Right lobe of liver (tissue), 6 donors: ENCODE measurements around the gene SEC24B. TPM values are rescaled to one million over a fixed set of nuclear protein-coding genes. Genes with fewer than 3 reads are reported as not detected.

Experiments
- ATAC-seq, 4 donors: fragments of 200-7000 bp; cut with Tn5 transposase; one replicate each; pipeline ENCODE4 v1.9.1; 2020; ENCODE audit warnings: mild to moderate bottlenecking in 4 of 4, moderate library complexity in 4 of 4
- DNase-seq, 3 donors: peaks; one replicate each; pipeline ENCODE4 v3.0.0-alpha.2; 2020
- H3K27ac ChIP-seq, 3 donors: fragments of 200-600 bp; one replicate each; pipeline ENCODE4 v1.8.0; 2022
- H3K27me3 ChIP-seq, 2 donors: fragments of 200-600 bp; one replicate each; pipeline ENCODE4 v1.8.0; 2022
- H3K36me3 ChIP-seq, 4 donors: fragments of 200-600 bp; sonication (generic) in 1 of 4; one replicate each; pipeline versions ENCODE4 v1.5.1 to v1.8.0; 2017 to 2022; ENCODE audit warnings: control low read depth in 1 of 4
- H3K4me1 ChIP-seq, 4 donors: fragments of 200-600 bp; sonication (generic) in 1 of 4; one replicate each; pipeline versions ENCODE4 v1.5.1 to v1.8.0; 2017 to 2022; ENCODE audit warnings: control low read depth in 1 of 4
- H3K4me3 ChIP-seq, 3 donors: fragments of 200-600 bp; one replicate each; pipeline ENCODE4 v1.8.0; 2022
- H3K9me3 ChIP-seq, 4 donors: fragments of 200-600 bp; sonication (generic) in 1 of 4; one replicate each; pipeline versions ENCODE4 v1.5.1 to v1.8.0; 2017 to 2022; ENCODE audit warnings: control low read depth in 1 of 4
- POLR2A ChIP-seq: fragments of 450-650 bp; IDR thresholded peaks from one replicate; pipeline ENCODE4 v1.6.1; 2017; ENCODE audit warnings: antibody characterized with exemption, mild to moderate bottlenecking
- WGBS: methylation state at CpG from one replicate; pipeline ENCODE4 v1.1.6; 2018; ENCODE audit warnings: low coverage, low lambda C conversion rate; ENCODE audit not compliant: insufficient coverage; ENCODE audit errors: missing lambda C conversion rate; 5-methylcytosine and 5-hydroxymethylcytosine counted together
- intact Hi-C, 2 donors: fragments of 100-400 bp; cut with DNase I; formaldehyde crosslinking; loops; one replicate each; pipeline versions ENCODE4 v1.11.2 to v1.14.1; 2022
- total RNA-seq, 6 experiments: library from RNA; depleted of rRNA in 2 of 6; stranded (reverse); fragments of >200 nt in 2 of 6; fragmentation: NEBNext Ultra II Directional in 3 of 6; extraction: Animal tissue kit (Norgen Biotek cat#: 25700) in 3 of 6; gene quantifications; one replicate each; pipeline versions ENCODE4 v1.1.0 to v1.2.4, GENCODE V29; 2016 to 2023
- TF ChIP-seq, protein P1 (sequence below), 4 donors: fragments of 200-600 bp in 3 of 4; fragments of 450-650 bp in 1 of 4; IDR thresholded peaks; one replicate each; pipeline versions ENCODE4 v1.5.1 to v1.8.0; 2016 to 2022; ENCODE audit warnings: antibody characterized with exemption in 4 of 4, mild to moderate bottlenecking in 2 of 4
- donor health status: DM: no; HTN: yes; CAD: no.
- donor health status: DM: no; HTN: no; CAD: no.
- donor health status: DM: no; HTN: no; CAD: no.
- donor health status: DM: no; HTN: yes; CAD: no.
- donor health status: DM: no; HTN: yes; CAD: no.

SEC24B gene
- total RNA-seq, 6 experiments from 2014 or later, result 22.1 to 55.0 (median 27.1) TPM

DNA sequence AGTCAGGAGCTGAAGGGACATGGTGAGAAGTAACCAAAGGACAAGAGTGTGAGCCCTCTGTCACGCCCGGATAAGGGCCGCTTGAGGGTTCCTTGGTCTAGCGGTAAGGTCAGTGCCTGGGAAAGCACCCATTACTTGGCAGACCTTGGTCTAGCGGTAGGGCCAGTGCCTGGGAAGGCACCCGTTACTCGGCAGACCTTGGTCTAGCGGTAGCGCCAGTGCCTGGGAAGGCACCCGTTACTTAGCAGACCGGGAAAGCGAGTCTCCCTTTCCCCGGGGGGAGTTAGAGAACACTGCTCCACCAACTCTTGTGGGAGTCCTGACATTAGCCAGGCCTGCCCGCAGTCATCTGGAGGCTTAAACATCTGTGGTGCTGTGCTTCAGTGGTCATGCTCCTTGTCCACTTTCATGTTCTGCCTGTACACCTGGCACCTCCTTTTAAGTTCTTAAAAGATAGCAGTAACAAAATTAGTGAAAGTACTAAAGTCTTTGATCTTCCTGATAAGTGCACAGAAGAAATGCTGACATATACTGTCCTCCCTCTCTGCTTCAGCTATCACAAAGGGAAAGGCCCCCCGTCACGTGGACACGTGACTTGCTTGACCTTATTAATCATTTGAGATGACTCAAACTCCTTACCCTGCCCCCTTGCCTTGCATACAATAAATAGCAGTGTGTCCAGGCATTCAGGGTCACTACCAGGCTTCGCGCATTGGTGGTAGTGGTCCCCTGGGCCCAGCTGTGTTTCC lies 9.3 kb upstream of the SEC24B start:
- DNase-seq, result no peak
- Histone ChIP-seq H3K4me3 (no peak overlapping the region), H3K36me3 (no peaks in the 10 kb centered on the region), H3K27me3 (no peaks in the 10 kb centered on the region), H3K9me3 (no peaks in the 10 kb centered on the region), H3K4me1 (no peaks in the 10 kb centered on the region), H3K27ac (no peak overlapping the region)
- intact Hi-C loops, result loop anchor here in 1 of 2 donors (10.0 kb wide), 2 partner anchors 231 to 551 kb away; no protein-coding TSS in a partner anchor
- WGBS, result 80% methylated on average over 12 of the region's 19 CpGs
- TF ChIP-seq, protein P1, sequence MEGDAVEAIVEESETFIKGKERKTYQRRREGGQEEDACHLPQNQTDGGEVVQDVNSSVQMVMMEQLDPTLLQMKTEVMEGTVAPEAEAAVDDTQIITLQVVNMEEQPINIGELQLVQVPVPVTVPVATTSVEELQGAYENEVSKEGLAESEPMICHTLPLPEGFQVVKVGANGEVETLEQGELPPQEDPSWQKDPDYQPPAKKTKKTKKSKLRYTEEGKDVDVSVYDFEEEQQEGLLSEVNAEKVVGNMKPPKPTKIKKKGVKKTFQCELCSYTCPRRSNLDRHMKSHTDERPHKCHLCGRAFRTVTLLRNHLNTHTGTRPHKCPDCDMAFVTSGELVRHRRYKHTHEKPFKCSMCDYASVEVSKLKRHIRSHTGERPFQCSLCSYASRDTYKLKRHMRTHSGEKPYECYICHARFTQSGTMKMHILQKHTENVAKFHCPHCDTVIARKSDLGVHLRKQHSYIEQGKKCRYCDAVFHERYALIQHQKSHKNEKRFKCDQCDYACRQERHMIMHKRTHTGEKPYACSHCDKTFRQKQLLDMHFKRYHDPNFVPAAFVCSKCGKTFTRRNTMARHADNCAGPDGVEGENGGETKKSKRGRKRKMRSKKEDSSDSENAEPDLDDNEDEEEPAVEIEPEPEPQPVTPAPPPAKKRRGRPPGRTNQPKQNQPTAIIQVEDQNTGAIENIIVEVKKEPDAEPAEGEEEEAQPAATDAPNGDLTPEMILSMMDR (IDR thresholded peaks at IDR 0.05), result no peak
- no peak for TF ChIP-seq POLR2A
- ATAC-seq, result no peak

DNA sequence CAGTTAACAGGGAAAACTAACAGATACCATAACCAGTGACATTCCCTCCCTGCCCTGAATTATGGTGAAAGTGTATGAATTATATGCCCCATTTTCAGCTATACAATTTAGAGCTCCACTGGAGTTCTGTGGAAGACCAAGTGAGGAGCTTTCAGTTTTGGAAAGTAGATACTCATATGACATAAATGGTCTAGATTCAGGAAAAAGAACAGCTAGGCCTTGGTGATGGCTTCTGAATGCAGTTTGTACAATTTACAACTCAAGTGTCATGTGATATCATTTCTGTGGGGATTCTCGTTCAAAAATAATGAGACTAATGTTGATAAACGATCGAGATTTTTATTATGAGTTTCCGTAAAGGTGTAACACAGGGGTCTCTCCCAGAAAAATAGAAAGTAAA lies 8.2 kb upstream of the SEC24B start:
- no peak for TF ChIP-seq POLR2A
- TF ChIP-seq, protein P1 (IDR thresholded peaks at IDR 0.05), result no peak
- H3K36me3 ChIP-seq, result no peaks in the 10 kb centered on the region
- no peak overlapping the region for H3K4me3 ChIP-seq
- ATAC-seq, result no peak
- intact Hi-C loops, result loop anchor here (5.0 to 10.0 kb wide), 3 partner anchors 229 to 549 kb away; no protein-coding TSS in a partner anchor
- no peaks in the 10 kb centered on the region for H3K4me1 ChIP-seq
- WGBS, result 94% methylated on average over 4 of the region's 4 CpGs
- no peaks in the 10 kb centered on the region for H3K27me3 ChIP-seq
- H3K27ac ChIP-seq, result no peak overlapping the region
- no peak for DNase-seq
- H3K9me3 ChIP-seq, result no peaks in the 10 kb centered on the region

DNA sequence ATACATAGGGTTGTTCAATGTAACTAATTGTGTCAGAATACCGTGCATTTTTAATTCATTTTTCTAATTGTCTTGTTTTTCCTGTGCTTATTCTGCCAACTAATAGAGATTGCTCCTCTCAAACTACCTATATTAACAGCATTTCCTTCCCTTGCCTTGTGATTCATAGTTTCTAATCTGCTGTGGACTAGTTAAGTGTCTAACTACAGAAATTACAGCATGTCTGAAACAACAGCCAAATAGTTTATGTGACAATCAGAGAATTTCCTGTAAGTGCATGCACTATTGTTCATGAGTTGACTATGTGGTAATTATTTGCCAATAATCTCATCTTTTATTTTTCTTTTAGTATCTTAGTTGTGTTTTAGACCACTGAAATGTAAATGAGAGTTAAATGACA lies 4.1 kb upstream of the SEC24B start:
- H3K27me3 ChIP-seq, result no peaks in the 10 kb centered on the region
- no peak overlapping the region for H3K27ac ChIP-seq
- H3K4me1 ChIP-seq, result peaks cover 0 to 11% (median 3%) of the 10 kb centered on the region in 4 donors
- no peaks in the 10 kb centered on the region for H3K9me3 ChIP-seq
- no peak overlapping the region for H3K4me3 ChIP-seq
- no peak for TF ChIP-seq POLR2A
- TF ChIP-seq, protein P1 (IDR thresholded peaks at IDR 0.05), result no peak
- WGBS, result 85% methylated on average over 1 of the region's 1 CpG
- intact Hi-C loops, result loop anchor here (5.0 to 10.0 kb wide), 3 partner anchors 225 to 545 kb away; no protein-coding TSS in a partner anchor
- no peaks in the 10 kb centered on the region for H3K36me3 ChIP-seq
- no peak for ATAC-seq
- DNase-seq, result no peak

DNA sequence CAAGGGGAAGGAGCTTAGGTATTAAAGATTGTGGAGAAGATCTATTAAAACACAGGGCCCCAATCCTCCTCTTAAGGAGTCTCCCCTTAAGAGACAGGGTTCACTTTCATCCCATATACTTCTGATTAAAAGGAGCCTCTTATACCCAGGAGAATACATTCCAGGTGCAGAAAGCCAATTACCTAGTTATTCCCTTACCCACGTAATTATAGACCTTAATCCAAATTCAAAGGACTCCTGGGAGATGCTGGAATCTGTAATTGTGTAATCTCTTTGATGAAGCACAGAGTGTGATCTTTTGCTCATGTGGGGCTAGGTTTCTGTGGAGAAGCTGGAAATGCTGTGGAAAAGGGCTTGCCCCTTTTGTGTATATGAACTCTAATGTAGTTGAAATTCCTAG lies 1.4 kb upstream of the SEC24B start:
- WGBS, result 63% methylated on average over 1 of the region's 1 CpG
- Histone ChIP-seq H3K4me1 (peaks cover 0 to 24% (median 6%) of the 10 kb centered on the region in 4 donors), H3K9me3 (no peaks in the 10 kb centered on the region), H3K36me3 (no peaks in the 10 kb centered on the region), H3K4me3 (no peak overlapping the region), H3K27me3 (no peaks in the 10 kb centered on the region), H3K27ac (peak overlapping the region in 1 of 3 donors; percentile 97)
- DNase-seq, result no peak
- ATAC-seq, result no peak
- intact Hi-C loops, result loop anchor here in 1 of 2 donors (10.0 kb wide), 1 partner anchor 83 kb away; no protein-coding TSS in a partner anchor
- TF ChIP-seq POLR2A, result no peak
- TF ChIP-seq, protein P1 (IDR thresholded peaks at IDR 0.05), result no peak
